ENCODE results near the gene MDFIC. TPM values are rescaled to one million over a fixed set of nuclear protein-coding genes. Genes with fewer than 3 reads are reported as not detected.

Gene MDFIC
- total and polyA plus RNA-seq, 2 experiments from 2014 or later = 3.0 to 5.2 TPM

GRCh38 chr7:115044224-115044623, 122.3 kb downstream of the MDFIC start (continued):
- TF ChIP-seq CTCF (conservative IDR thresholded peaks at IDR 0.05; ENCODE audit: low read depth in 2 of 2) (no peak), NANOG (IDR thresholded peaks at IDR 0.05; ENCODE audit: borderline replicate concordance) (no peak), CREB1 (CRISPR knock-in tag; IDR thresholded peaks at IDR 0.05; ENCODE audit: low read depth) (no peak), JUNB (IDR thresholded peaks at IDR 0.05; ENCODE audit: unreplicated experiment) (no peak)

GRCh38 chr7:115047958-115048720, 126.2 kb downstream of the MDFIC start:
- H3K4me2 ChIP-seq = no peak overlapping the region
- TF ChIP-seq REST (IDR thresholded peaks at IDR 0.05; ENCODE audit: unreplicated experiment) = no peak
- TF ChIP-seq EZH2phosphoT487 (IDR thresholded peaks at IDR 0.05; ENCODE audit: unreplicated experiment) = no peak
- no peak for TF ChIP-seq ETS1 (IDR thresholded peaks at IDR 0.05)
- TF ChIP-seq CTCF (conservative IDR thresholded peaks at IDR 0.05; ENCODE audit: low read depth in 2 of 2) = no peak
- no peak for TF ChIP-seq ZNF114 (CRISPR knock-in tag; IDR thresholded peaks at IDR 0.05)
- no peak for TF ChIP-seq STAT1 (IDR thresholded peaks at IDR 0.05; ENCODE audit: unreplicated experiment)
- TF ChIP-seq JUNB (IDR thresholded peaks at IDR 0.05; ENCODE audit: unreplicated experiment) = no peak
- TF ChIP-seq EZH2 (IDR thresholded peaks at IDR 0.05; ENCODE audit: low read depth, unreplicated experiment) = no peak
- no peak for TF ChIP-seq POLR2AphosphoS5 (IDR thresholded peaks at IDR 0.05; ENCODE audit: low read depth)
- no peak for TF ChIP-seq CREB1 (CRISPR knock-in tag; IDR thresholded peaks at IDR 0.05; ENCODE audit: low read depth)
- TF ChIP-seq ZNF331 (CRISPR knock-in tag; IDR thresholded peaks at IDR 0.05; ENCODE audit: low read depth) = no peak
- TF ChIP-seq NANOG (IDR thresholded peaks at IDR 0.05; ENCODE audit: borderline replicate concordance) = no peak

More at GRCh38 chr7:115047958-115048720, 126.2 kb downstream of the MDFIC start:
- H3K4me1 ChIP-seq (ENCODE audit: insufficient read depth) = peaks cover 9% of the 10 kb centered on the region
- no peaks in the 10 kb centered on the region for H3K27me3 ChIP-seq (ENCODE audit: insufficient read depth)
- no peaks in the 10 kb centered on the region for H3K27me3 Mint-ChIP-seq (ENCODE audit: insufficient read depth, low read depth, poor library complexity)
- ATAC-seq = no peak
- H3K36me3 Mint-ChIP-seq (ENCODE audit: low read depth) = no peaks in the 10 kb centered on the region; the same call in 2 of the 3 replicates
- DNase-seq (ENCODE audit: low spot score) = no peak
- H3K9me2 ChIP-seq (ENCODE audit: insufficient read depth) = no peaks in the 10 kb centered on the region
- H4K20me1 ChIP-seq (replicated peaks; ENCODE audit: insufficient read depth) = no peaks in the 10 kb centered on the region
- no peak overlapping the region for H3K27ac Mint-ChIP-seq
- no peak overlapping the region for H3K4me3 Mint-ChIP-seq
- no peak overlapping the region for H3K4me3 ChIP-seq
- H3F3A ChIP-seq (replicated peaks; ENCODE audit: low read depth) = no peaks in the 10 kb centered on the region
- no peaks in the 10 kb centered on the region for H3K36me3 ChIP-seq (ENCODE audit: insufficient read depth)
- H3K27ac ChIP-seq (ENCODE audit: low read depth) = no peak overlapping the region
- peaks cover 12% of the 10 kb centered on the region for H3K4me1 Mint-ChIP-seq
- peaks cover 6% of the 10 kb centered on the region; the same call in 2 of the 3 replicates for H3K9me3 Mint-ChIP-seq
- H3K79me2 ChIP-seq (replicated peaks; ENCODE audit: insufficient read depth) = no peaks in the 10 kb centered on the region
- no peak overlapping the region for H2AFZ ChIP-seq
